ENCODE measurements around the gene STAT2.
A peak's percentile ranks its signal among the peaks of the same experiment; 100 is the strongest.
"Not testable (repeated sequence)": the region's sequence is repeated elsewhere in the genome, so short reads cannot be mapped to it uniquely, and the experiment has no call there.

Gene STAT2

DNA sequence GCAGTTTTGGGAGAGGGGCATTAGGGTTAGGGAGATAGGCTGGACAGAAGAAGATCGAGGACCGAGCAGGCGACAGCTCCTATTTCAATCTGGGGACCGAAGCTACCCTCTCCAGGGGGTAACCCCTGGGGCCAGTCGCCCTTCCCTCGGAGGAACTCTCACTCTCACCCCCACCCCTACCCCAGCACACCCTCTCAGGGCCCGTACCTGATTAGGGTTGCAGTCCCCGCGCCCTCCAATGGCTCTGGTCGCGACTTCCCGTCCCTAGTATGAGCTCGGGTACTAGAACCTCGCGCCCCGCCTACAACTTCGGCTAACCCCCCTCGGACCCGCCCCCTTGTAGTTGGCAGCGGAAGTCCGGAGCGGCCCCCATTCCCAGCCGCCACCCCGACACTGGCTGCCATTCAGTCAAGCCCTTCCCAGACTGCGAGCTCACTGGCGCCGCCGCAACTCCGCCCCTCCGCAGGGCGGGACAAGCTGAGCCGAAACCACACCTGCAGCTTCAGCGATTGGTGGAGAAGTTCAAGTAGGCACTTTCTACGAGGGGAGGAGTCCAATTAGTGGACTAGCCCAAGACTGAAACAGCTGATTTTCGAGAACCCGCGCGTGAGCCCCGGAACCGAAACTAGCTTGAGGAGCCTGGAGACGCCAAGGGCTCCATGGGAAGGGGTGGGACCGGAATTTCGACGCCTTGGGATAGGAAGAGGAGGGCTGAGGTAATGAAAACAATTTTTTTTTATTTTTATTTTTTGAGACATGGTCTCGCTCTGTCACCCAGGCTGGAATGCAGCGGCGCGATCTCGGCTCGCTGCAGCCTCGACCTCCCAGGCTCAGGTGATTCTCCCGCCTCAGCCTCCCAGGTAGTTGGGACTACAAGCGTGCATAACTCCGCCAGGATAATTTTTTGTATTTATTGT is at the start of gene STAT2:
STAT2 (minus strand) TSS at position 257 of the 917 bp plus-strand sequence. CDS start 3,536 bp downstream, outside the sequence.
- Histone ChIP-seq H3K4me3 (ENCODE audit: low read length) (peak within 1 kb of the TSS; percentile 91), H3K9ac (ENCODE audit: low read length) (peak within 1 kb of the TSS; percentile 78), H3K9me3 (replicated peaks; ENCODE audit: insufficient read depth, low read length) (no peaks in the 10 kb centered on the region), H2AFZ (ENCODE audit: low read length) (peak within 1 kb of the TSS; percentile 44), H3K4me2 (ENCODE audit: low read depth, low read length) (peak within 1 kb of the TSS; percentile 80), H3K36me3 (replicated peaks; ENCODE audit: insufficient read depth, low read length) (no peaks in the 10 kb centered on the region), H3K9me2 (replicated peaks; ENCODE audit: insufficient read depth, low read length) (no peaks in the 10 kb centered on the region), H3K79me2 (ENCODE audit: low read length) (peaks cover 41% of the 10 kb centered on the region), H3K4me1 (ENCODE audit: low read length) (peaks cover 4% of the 10 kb centered on the region; the same call in 1 of the 2 replicates), H3K27me3 (replicated peaks; ENCODE audit: insufficient read depth, low read length) (no peaks in the 10 kb centered on the region), H4K20me1 (ENCODE audit: insufficient read depth, low read length) (no peaks in the 10 kb centered on the region), H3F3A (ENCODE audit: insufficient read depth, low read length) (peaks cover 22% of the 10 kb centered on the region), H3K27ac (ENCODE audit: low read length) (peak within 1 kb of the TSS; percentile 79)
- no peak for TF ChIP-seq EZH2 (optimal IDR thresholded peaks at IDR 0.05; ENCODE audit: low read depth, low read length)
- no peak for TF ChIP-seq EZH2phosphoT487 (IDR thresholded peaks at IDR 0.05; ENCODE audit: low read length)
- TF ChIP-seq CTCF (IDR thresholded peaks at IDR 0.05; ENCODE audit: low read length): no peak
- DNase-seq: peak; percentile 99

DNA sequence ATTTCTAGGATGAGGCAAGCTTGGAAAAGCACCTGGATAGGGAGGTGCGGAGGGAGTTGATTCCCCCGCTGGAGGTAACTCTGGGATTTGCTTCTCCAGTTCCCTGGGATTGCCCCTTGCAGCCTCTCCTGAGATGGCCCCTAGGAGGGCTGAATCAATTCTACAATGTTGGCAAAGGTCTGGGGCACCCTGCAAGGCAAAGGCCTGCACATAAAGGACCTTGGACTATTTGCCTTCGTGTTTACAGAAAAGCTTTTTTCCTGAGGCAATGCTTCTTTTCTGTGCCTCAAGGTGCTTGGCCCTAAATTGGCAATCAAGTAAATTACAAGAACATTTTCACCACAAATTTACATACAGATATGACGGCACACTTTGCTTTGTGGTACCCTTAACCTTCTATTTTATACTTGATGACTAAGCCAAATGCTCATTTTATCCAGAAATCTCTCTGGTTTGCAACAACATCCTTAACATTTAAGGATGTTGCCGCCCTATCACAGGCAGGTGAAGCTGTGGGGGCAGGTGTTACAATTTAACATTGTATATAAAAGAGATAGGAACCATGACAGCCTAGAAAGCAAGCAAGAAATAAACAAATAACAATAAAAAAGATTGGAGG is 49.0 kb upstream of the STAT2 start:
- TF ChIP-seq CTCF (IDR thresholded peaks at IDR 0.05; ENCODE audit: low read length) (no peak), EZH2phosphoT487 (IDR thresholded peaks at IDR 0.05; ENCODE audit: low read length) (no peak), EZH2 (optimal IDR thresholded peaks at IDR 0.05; ENCODE audit: low read depth, low read length) (no peak)
- H2AFZ ChIP-seq (ENCODE audit: low read length): no peak overlapping the region
- DNase-seq: no peak
- H3K9me2 ChIP-seq (replicated peaks; ENCODE audit: insufficient read depth, low read length): no peaks in the 10 kb centered on the region
- H3K4me2 ChIP-seq (ENCODE audit: low read depth, low read length): no peak overlapping the region
- no peak overlapping the region for H3K9ac ChIP-seq (ENCODE audit: low read length)
- H3F3A ChIP-seq (ENCODE audit: insufficient read depth, low read length): no peaks in the 10 kb centered on the region
- H3K27me3 ChIP-seq (replicated peaks; ENCODE audit: insufficient read depth, low read length): no peaks in the 10 kb centered on the region
- H3K79me2 ChIP-seq (ENCODE audit: low read length): no peaks in the 10 kb centered on the region
- H4K20me1 ChIP-seq (ENCODE audit: insufficient read depth, low read length): no peaks in the 10 kb centered on the region
- no peaks in the 10 kb centered on the region for H3K4me1 ChIP-seq (ENCODE audit: low read length)
- no peaks in the 10 kb centered on the region for H3K9me3 ChIP-seq (replicated peaks; ENCODE audit: insufficient read depth, low read length)
- no peaks in the 10 kb centered on the region for H3K36me3 ChIP-seq (replicated peaks; ENCODE audit: insufficient read depth, low read length)
- H3K27ac ChIP-seq (ENCODE audit: low read length): no peak overlapping the region
- no peak overlapping the region for H3K4me3 ChIP-seq (ENCODE audit: low read length)

- not testable (repeated sequence) for H2AFZ ChIP-seq (ENCODE audit: low read length); H3K4me1 ChIP-seq (ENCODE audit: low read length); H3K36me3 ChIP-seq (replicated peaks; ENCODE audit: insufficient read depth, low read length); H3K27me3 ChIP-seq (replicated peaks; ENCODE audit: insufficient read depth, low read length); DNase-seq; H3F3A ChIP-seq (ENCODE audit: insufficient read depth, low read length); H3K4me2 ChIP-seq (ENCODE audit: low read depth, low read length); H3K9me2 ChIP-seq (replicated peaks; ENCODE audit: insufficient read depth, low read length); H3K9me3 ChIP-seq (replicated peaks; ENCODE audit: insufficient read depth, low read length); H3K27ac ChIP-seq (ENCODE audit: low read length); H4K20me1 ChIP-seq (ENCODE audit: insufficient read depth, low read length); H3K4me3 ChIP-seq (ENCODE audit: low read length); H3K9ac ChIP-seq (ENCODE audit: low read length); H3K79me2 ChIP-seq (ENCODE audit: low read length)
Observed at GRCh38 chr12:56404227-56404626, 44.3 kb upstream of the STAT2 start.

DNA sequence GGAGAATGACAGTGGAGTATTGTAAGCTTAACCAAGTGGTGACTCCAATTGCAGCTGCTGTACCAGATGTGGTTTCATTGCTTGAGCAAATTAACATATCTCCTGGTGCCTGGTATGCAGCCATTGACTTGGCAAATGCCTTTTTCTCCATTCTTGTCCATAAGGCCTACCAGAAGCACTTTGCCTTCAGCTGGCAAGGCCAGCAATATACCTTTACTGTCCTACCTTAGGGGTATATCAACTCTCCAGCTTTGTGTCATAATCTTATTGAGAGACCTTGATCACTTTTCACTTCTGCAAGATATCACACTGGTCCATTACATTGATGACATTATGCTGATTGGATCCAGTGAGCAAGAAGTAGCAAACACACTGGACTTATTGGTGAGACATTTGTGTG is 41.7 kb upstream of the STAT2 start:
- not testable (repeated sequence) for H3K9me3 ChIP-seq (replicated peaks; ENCODE audit: insufficient read depth, low read length); H3K9me2 ChIP-seq (replicated peaks; ENCODE audit: insufficient read depth, low read length); H3K79me2 ChIP-seq (ENCODE audit: low read length); H3K36me3 ChIP-seq (replicated peaks; ENCODE audit: insufficient read depth, low read length); H3K4me2 ChIP-seq (ENCODE audit: low read depth, low read length); H2AFZ ChIP-seq (ENCODE audit: low read length); H3K27me3 ChIP-seq (replicated peaks; ENCODE audit: insufficient read depth, low read length); H3K9ac ChIP-seq (ENCODE audit: low read length); H3K27ac ChIP-seq (ENCODE audit: low read length); H3K4me3 ChIP-seq (ENCODE audit: low read length); DNase-seq; H3F3A ChIP-seq (ENCODE audit: insufficient read depth, low read length); H3K4me1 ChIP-seq (ENCODE audit: low read length); H4K20me1 ChIP-seq (ENCODE audit: insufficient read depth, low read length)

DNA sequence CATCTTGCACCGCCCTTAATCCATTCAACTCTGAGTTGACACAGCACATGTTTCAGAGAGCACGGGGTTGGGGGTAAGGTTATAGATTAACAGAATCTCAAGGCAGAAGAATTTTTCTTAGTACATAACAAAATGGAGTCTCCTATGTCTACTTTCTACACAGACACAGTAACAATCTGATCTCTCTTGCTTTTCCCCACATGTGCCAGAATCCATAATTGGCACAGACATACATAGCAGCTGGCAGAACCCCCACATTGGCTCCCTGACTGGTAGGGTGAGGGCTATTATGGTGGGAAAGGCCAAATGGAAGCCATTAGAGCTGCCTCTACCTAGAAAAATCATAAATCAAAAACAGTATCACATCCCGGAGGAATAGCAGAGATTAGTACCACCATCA is 41.2 kb upstream of the STAT2 start:
- H3K9ac ChIP-seq (ENCODE audit: low read length); H2AFZ ChIP-seq (ENCODE audit: low read length); H3K79me2 ChIP-seq (ENCODE audit: low read length); H3K9me3 ChIP-seq (replicated peaks; ENCODE audit: insufficient read depth, low read length); H3K4me2 ChIP-seq (ENCODE audit: low read depth, low read length); DNase-seq; H3K27me3 ChIP-seq (replicated peaks; ENCODE audit: insufficient read depth, low read length); H3K4me3 ChIP-seq (ENCODE audit: low read length); H3K4me1 ChIP-seq (ENCODE audit: low read length); H3F3A ChIP-seq (ENCODE audit: insufficient read depth, low read length); H3K36me3 ChIP-seq (replicated peaks; ENCODE audit: insufficient read depth, low read length); H4K20me1 ChIP-seq (ENCODE audit: insufficient read depth, low read length); H3K9me2 ChIP-seq (replicated peaks; ENCODE audit: insufficient read depth, low read length); H3K27ac ChIP-seq (ENCODE audit: low read length): not testable (repeated sequence)

DNA sequence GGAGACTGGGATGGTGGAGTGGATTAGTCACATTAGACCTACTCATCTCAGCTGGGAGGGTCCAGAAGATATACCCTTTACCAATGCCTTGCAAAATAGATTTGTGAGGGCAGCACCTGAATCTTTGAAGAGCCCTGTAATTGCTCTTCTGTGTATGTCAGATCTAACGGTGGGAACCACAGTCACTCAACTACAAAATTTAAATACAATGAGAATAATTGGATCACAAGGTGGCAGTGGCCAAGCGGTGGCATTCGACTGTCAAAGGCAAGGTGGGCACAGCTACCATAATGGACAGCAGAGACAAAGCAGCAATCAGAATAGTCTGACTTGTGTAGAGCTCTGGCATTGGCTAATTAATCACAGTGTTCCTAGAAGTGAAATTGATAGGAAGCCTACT is 39.6 kb upstream of the STAT2 start:
- H3K79me2 ChIP-seq (ENCODE audit: low read length); H3K4me3 ChIP-seq (ENCODE audit: low read length); H3K27me3 ChIP-seq (replicated peaks; ENCODE audit: insufficient read depth, low read length); H3K9ac ChIP-seq (ENCODE audit: low read length); H2AFZ ChIP-seq (ENCODE audit: low read length); H3K9me3 ChIP-seq (replicated peaks; ENCODE audit: insufficient read depth, low read length); H3K27ac ChIP-seq (ENCODE audit: low read length); H3F3A ChIP-seq (ENCODE audit: insufficient read depth, low read length); H3K9me2 ChIP-seq (replicated peaks; ENCODE audit: insufficient read depth, low read length); DNase-seq; H3K36me3 ChIP-seq (replicated peaks; ENCODE audit: insufficient read depth, low read length); H4K20me1 ChIP-seq (ENCODE audit: insufficient read depth, low read length); H3K4me1 ChIP-seq (ENCODE audit: low read length); H3K4me2 ChIP-seq (ENCODE audit: low read depth, low read length): not testable (repeated sequence)
